GM12892 (cell line): ENCODE measurements around the gene EXOSC1.

Source experiments
- POLR2A ChIP-seq: IDR thresholded peaks from 2 replicates; pipeline ENCODE4 v1.6.1; 2011; ENCODE audit warnings: low read depth, low read length, control low read depth
- POLR2AphosphoS5 ChIP-seq: IDR thresholded peaks from 2 replicates; pipeline ENCODE4 v1.6.1; 2011; ENCODE audit warnings: low read depth, low read length, control low read depth
- TAF1 ChIP-seq: IDR thresholded peaks from 2 replicates; pipeline ENCODE4 v1.6.1; 2011; ENCODE audit warnings: low read depth, mild to moderate bottlenecking, control low read depth, low read length, borderline replicate concordance

- TF ChIP-seq POLR2A (no peak), POLR2AphosphoS5 (no peak), TAF1 (no peak)
Observed at GRCh38 chr10:97401455-97401919, 44.3 kb downstream of the EXOSC1 start.
